ENCODE measurements around the gene SRD5A1.

- peak in 1 of 3 experiments; percentile 12; a peak in 1 of 4 replicates for TF ChIP-seq CTCF (IDR thresholded peaks at IDR 0.05; ENCODE audit: control extremely low read depth in 1 of 3, insufficient read depth in 1 of 3, low read depth in 1 of 3, low read length in 3 of 3)
- no peak for TF ChIP-seq TAF1 (IDR thresholded peaks at IDR 0.05; ENCODE audit: low read depth, low read length)
- no peak for TF ChIP-seq TCF12 (IDR thresholded peaks at IDR 0.05; ENCODE audit: low read depth, low read length)
Observed at GRCh38 chr5:6675784-6676491, 42.7 kb downstream of the SRD5A1 start.

All from H1 (cell line).